Stimulated activated CD4-positive, alpha-beta T cell treated with anti-CD3 and anti-CD28 coated beads, Interleukin-1b, Interleukin-23, amount 100 ng/mL, for 4 hours (primary cell): ENCODE data around the gene RNF169.

Source experiments
- DNase-seq, 2 donors: peaks; one replicate each; pipeline ENCODE4 v3.0.0-alpha.2; 2020; ENCODE audit warnings: low read depth in 2 of 2

RNF169 gene

DNA sequence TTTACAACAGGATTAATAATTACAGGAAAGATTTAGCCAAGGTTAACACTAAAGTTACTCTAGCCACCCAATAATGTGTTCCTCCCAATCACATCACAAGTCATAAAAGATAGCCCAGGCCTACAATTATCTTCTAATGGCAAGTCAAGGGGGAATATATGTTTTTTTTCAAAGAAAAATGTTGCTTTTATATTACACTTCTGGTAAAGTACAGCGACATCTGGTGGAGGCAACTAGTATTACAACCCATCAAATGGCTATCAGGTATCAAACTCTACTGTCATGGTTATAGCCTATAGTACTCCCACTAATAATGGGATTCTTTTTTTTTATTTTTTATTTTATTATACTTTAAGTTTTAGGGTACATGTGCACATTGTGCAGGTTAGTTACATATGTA is 128.5 kb downstream of the RNF169 start:
- DNase-seq = no peak
